Activated CD4-positive, alpha-beta memory T cell treated with anti-CD3 and anti-CD28 coated beads for 36 hours (primary cell): ENCODE data around the gene GPX7. TPM values are rescaled to one million over a fixed set of nuclear protein-coding genes. Genes with fewer than 3 reads are reported as not detected.
"Not testable (repeated sequence)": the region's sequence is repeated elsewhere in the genome, so short reads cannot be mapped to it uniquely, and the experiment has no call there.

Source experiments
- CTCF ChIA-PET: fragments of 350-600 bp; sonication (Branson Sonifier 250); formaldehyde crosslinking; loops from one replicate; lab custom pipeline; 2021; ENCODE audit warnings: antibody characterized with exemption, inconsistent platforms; lab: Charles Lee
- POLR2A ChIA-PET: fragments of 350-600 bp; sonication (Branson Sonifier 250); formaldehyde crosslinking; loops from one replicate; lab custom pipeline; 2021; ENCODE audit warnings: antibody characterized with exemption; lab: Charles Lee
- DNase-seq: peaks from one replicate; pipeline ENCODE4 v3.0.0-alpha.2; 2020
- H3K27ac Mint-ChIP-seq: one replicate; pipeline ENCODE4 v1.8.0; 2021; ENCODE audit warnings: mixed read lengths
- H3K27me3 Mint-ChIP-seq: one replicate; pipeline ENCODE4 v1.8.0; 2021; ENCODE audit warnings: mixed read lengths
- H3K36me3 Mint-ChIP-seq: one replicate; pipeline ENCODE4 v1.8.0; 2021; ENCODE audit warnings: mixed read lengths
- H3K4me1 Mint-ChIP-seq: one replicate; pipeline ENCODE4 v1.8.0; 2021; ENCODE audit warnings: low read depth, mixed read lengths
- H3K4me3 Mint-ChIP-seq: one replicate; pipeline ENCODE4 v1.8.0; 2021; ENCODE audit warnings: mild to moderate bottlenecking, mixed read lengths
- H3K9me3 Mint-ChIP-seq: one replicate; pipeline ENCODE4 v1.8.0; 2021; ENCODE audit warnings: mixed read lengths
- intact Hi-C: fragments of 100-400 bp; cut with micrococcal nuclease; formaldehyde crosslinking; loops from one replicate; pipeline ENCODE4 v1.15.1; 2023
- total RNA-seq, 2 experiments: library from RNA; stranded (reverse); gene quantifications; one replicate each; pipeline ENCODE4 v1.2.3, GENCODE V29; 2021

Gene GPX7
- total RNA-seq, 2 experiments from 2014 or later: 19.9 to 20.6 TPM

DNA sequence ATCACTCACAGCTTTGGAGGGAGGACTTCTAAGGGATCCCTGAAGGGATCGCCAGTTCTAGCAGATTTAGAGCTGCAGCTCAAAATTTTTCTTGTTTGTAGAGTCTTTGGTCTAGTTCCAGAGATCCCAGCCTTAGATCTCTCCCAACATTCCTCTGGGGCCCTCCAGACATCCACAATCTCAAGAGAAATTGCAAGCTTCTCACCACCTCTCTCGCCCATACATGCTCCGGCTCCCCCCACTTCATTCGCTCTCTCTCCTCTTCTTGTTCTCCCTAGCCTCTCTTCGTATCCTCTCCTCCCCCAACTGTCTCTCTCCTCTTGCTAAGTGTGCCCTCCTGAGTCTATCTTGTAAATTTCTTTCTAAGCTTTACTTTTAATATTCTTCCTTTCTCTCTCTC lies 34.2 kb upstream of the GPX7 start:
- H3K36me3 Mint-ChIP-seq: no peaks in the 10 kb centered on the region
- intact Hi-C loops: no loop called here
- ChIA-PET CTCF (interaction anchor here (1.0 kb wide), 1 partner anchor 119 kb away, joined by 3 read pairs; no protein-coding TSS in a partner anchor), POLR2A (interaction anchor here (1.8 kb wide), 1 partner anchor 14 kb away, joined by 5 read pairs; no protein-coding TSS in a partner anchor)
- no peak overlapping the region for H3K4me3 Mint-ChIP-seq
- no peaks in the 10 kb centered on the region for H3K9me3 Mint-ChIP-seq
- H3K27ac Mint-ChIP-seq: no peak overlapping the region
- H3K27me3 Mint-ChIP-seq: no peaks in the 10 kb centered on the region
- no peak for DNase-seq
- H3K4me1 Mint-ChIP-seq: peaks cover 5% of the 10 kb centered on the region

GRCh38 chr1:52569449-52570210 lies 32.5 kb upstream of the GPX7 start:
- POLR2A ChIA-PET: interaction anchor here (0.7 kb wide), 1 partner anchor 49 kb away, joined by 3 read pairs; no protein-coding TSS in a partner anchor
- no peak overlapping the region for H3K4me3 Mint-ChIP-seq
- no peaks in the 10 kb centered on the region for H3K9me3 Mint-ChIP-seq
- peaks cover 8% of the 10 kb centered on the region for H3K4me1 Mint-ChIP-seq
- intact Hi-C loops: no loop called here
- no peaks in the 10 kb centered on the region for H3K36me3 Mint-ChIP-seq
- CTCF ChIA-PET: no interaction called here
- DNase-seq: no peak
- H3K27ac Mint-ChIP-seq: no peak overlapping the region
- H3K27me3 Mint-ChIP-seq: no peaks in the 10 kb centered on the region

GRCh38 chr1:52571783-52572182 lies 30.4 kb upstream of the GPX7 start:
- intact Hi-C loops: no loop called here
- H3K4me1 Mint-ChIP-seq: peaks cover 8% of the 10 kb centered on the region
- no peaks in the 10 kb centered on the region for H3K9me3 Mint-ChIP-seq
- POLR2A ChIA-PET: no interaction called here
- H3K27me3 Mint-ChIP-seq: no peaks in the 10 kb centered on the region
- no peaks in the 10 kb centered on the region for H3K36me3 Mint-ChIP-seq
- no peak overlapping the region for H3K27ac Mint-ChIP-seq
- CTCF ChIA-PET: no interaction called here
- H3K4me3 Mint-ChIP-seq: no peak overlapping the region
- no peak for DNase-seq

DNA sequence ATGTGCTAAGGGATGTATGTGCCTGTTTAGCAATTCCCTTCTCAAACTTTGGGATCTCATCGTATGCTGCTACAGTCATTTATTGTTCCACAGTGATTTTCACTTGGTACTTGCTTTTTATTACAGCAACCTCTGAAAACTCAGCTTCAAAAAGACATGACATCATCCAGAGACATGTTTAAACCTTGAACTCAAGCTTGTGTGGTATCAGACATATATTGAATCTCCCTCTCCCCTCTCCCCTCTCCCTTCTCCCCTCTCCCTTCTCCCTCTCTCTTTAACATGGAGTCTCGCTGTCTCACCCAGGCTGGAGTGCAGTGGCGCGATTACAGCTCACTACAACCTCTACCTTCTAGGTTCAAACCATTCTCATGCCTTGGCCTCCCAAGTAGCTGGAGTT lies 29.8 kb upstream of the GPX7 start:
- peaks cover 8% of the 10 kb centered on the region for H3K4me1 Mint-ChIP-seq
- no peaks in the 10 kb centered on the region for H3K27me3 Mint-ChIP-seq
- CTCF ChIA-PET: interaction anchor here (0.9 kb wide), 1 partner anchor 114 kb away, joined by 3 read pairs; no protein-coding TSS in a partner anchor
- intact Hi-C loops: no loop called here
- no peak overlapping the region for H3K27ac Mint-ChIP-seq
- H3K4me3 Mint-ChIP-seq: no peak overlapping the region
- H3K36me3 Mint-ChIP-seq: no peaks in the 10 kb centered on the region
- no peaks in the 10 kb centered on the region for H3K9me3 Mint-ChIP-seq
- DNase-seq: no peak
- POLR2A ChIA-PET: no interaction called here

GRCh38 chr1:52574594-52574993 lies 27.6 kb upstream of the GPX7 start:
- CTCF ChIA-PET: no interaction called here
- peaks cover 10% of the 10 kb centered on the region for H3K4me1 Mint-ChIP-seq
- intact Hi-C loops: no loop called here
- no peak for DNase-seq
- no peaks in the 10 kb centered on the region for H3K9me3 Mint-ChIP-seq
- no peak overlapping the region for H3K4me3 Mint-ChIP-seq
- POLR2A ChIA-PET: no interaction called here
- no peaks in the 10 kb centered on the region for H3K27me3 Mint-ChIP-seq
- H3K27ac Mint-ChIP-seq: no peak overlapping the region
- no peaks in the 10 kb centered on the region for H3K36me3 Mint-ChIP-seq

DNA sequence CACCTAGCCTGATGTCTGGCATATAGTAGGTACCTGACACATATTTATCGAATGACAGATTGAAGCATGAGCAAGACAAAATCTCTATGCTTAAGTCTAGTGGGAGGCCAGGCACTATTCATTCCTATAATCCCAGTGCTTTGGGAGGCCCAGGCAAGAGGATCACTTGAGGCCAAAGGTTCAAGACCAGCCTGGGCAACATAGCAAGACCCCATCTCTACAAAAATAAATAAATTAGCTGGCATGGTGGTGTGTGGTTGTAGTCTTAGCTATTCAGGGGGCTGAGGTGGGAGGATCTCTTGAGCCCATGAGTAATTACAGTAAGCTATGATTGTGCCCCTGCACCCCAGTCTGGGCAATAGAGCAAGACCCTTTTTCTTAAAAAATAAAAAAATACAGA lies 26.1 kb upstream of the GPX7 start:
- DNase-seq: no peak
- Mint-ChIP-seq H3K27me3 (no peaks in the 10 kb centered on the region), H3K4me3 (no peak overlapping the region), H3K9me3 (no peaks in the 10 kb centered on the region), H3K36me3 (no peaks in the 10 kb centered on the region), H3K4me1 (peaks cover 7% of the 10 kb centered on the region), H3K27ac (no peak overlapping the region)
- POLR2A ChIA-PET: no interaction called here
- intact Hi-C loops: no loop called here
- CTCF ChIA-PET: no interaction called here

DNA sequence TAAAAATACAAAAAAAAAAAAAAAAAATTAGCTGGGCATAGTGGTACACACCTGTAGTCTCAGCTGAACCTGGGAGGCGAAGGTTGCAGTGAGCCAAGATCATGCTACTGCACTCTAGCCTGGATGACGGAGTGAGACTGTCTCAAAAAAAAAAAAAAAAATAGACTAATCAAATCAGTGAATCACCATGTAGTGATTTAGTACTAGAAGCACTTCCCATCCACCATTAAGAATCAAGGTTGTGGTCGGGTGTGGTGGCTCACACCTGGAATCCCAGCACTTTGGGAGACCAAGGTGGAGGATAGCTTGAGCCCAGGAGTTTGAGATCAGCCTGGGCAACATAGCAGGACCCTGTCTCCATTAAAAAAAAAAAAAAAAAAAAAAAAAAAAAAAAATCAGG lies 24.1 kb upstream of the GPX7 start:
- CTCF ChIA-PET: not testable (repeated sequence)

GRCh38 chr1:52579415-52579814 lies 22.8 kb upstream of the GPX7 start:
- H3K27me3 Mint-ChIP-seq: no peaks in the 10 kb centered on the region
- no peak for DNase-seq
- H3K4me1 Mint-ChIP-seq: peaks cover 6% of the 10 kb centered on the region
- CTCF ChIA-PET: no interaction called here
- H3K27ac Mint-ChIP-seq: no peak overlapping the region
- H3K4me3 Mint-ChIP-seq: no peak overlapping the region
- no peaks in the 10 kb centered on the region for H3K36me3 Mint-ChIP-seq
- intact Hi-C loops: no loop called here
- H3K9me3 Mint-ChIP-seq: no peaks in the 10 kb centered on the region
- POLR2A ChIA-PET: no interaction called here

More for the DNA sequence above, 24.1 kb upstream of the GPX7 start:
- H3K27ac Mint-ChIP-seq, POLR2A ChIA-PET, H3K27me3 Mint-ChIP-seq, intact Hi-C loops, H3K4me1 Mint-ChIP-seq, DNase-seq, H3K9me3 Mint-ChIP-seq, H3K36me3 Mint-ChIP-seq, H3K4me3 Mint-ChIP-seq: not testable (repeated sequence)

- H3K27me3 Mint-ChIP-seq: no peaks in the 10 kb centered on the region
- POLR2A ChIA-PET: no interaction called here
These were observed 21.9 kb upstream of the GPX7 start for GRCh38 chr1:52580283-52580682.

DNA sequence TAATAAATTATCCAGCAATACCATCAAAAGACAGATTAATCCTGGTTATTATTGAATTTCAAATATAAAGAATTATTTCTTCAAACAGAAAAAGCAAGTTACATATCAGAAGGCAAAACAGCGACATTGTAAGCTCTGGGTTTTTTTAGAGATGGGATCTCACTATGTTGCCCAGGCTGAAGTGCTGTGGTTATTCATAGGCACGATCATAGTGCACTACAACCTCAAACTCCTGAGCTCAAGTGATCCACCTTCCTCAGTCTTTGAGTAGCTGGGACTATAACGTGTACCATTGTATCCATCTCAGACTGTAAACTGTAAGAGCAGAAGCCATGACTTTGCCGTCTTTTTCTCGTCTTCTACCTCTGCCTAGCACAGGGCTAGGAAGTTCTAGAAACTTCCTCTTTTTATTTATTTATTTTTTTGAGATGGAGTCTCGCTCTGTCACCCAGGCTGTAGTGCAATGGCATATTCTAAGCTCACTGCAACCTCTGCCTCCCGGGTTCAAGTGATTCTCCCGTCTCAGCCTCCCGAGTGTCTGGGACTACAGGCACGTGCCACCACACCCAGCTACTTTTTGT lies 20.0 kb upstream of the GPX7 start:
- no peak overlapping the region for H3K4me3 Mint-ChIP-seq
- CTCF ChIA-PET: no interaction called here
- POLR2A ChIA-PET: no interaction called here
- H3K9me3 Mint-ChIP-seq: no peaks in the 10 kb centered on the region
- no peak overlapping the region for H3K27ac Mint-ChIP-seq
- no peaks in the 10 kb centered on the region for H3K36me3 Mint-ChIP-seq
- H3K27me3 Mint-ChIP-seq: no peaks in the 10 kb centered on the region
- DNase-seq: no peak
- intact Hi-C loops: no loop called here
- peaks cover 4% of the 10 kb centered on the region for H3K4me1 Mint-ChIP-seq

More at GRCh38 chr1:52580283-52580682, 21.9 kb upstream of the GPX7 start:
- H3K4me3 Mint-ChIP-seq: no peak overlapping the region
- intact Hi-C loops: no loop called here
- H3K4me1 Mint-ChIP-seq: peaks cover 4% of the 10 kb centered on the region
- CTCF ChIA-PET: no interaction called here
- no peaks in the 10 kb centered on the region for H3K36me3 Mint-ChIP-seq
- H3K27ac Mint-ChIP-seq: no peak overlapping the region
- no peaks in the 10 kb centered on the region for H3K9me3 Mint-ChIP-seq
- DNase-seq: no peak

DNA sequence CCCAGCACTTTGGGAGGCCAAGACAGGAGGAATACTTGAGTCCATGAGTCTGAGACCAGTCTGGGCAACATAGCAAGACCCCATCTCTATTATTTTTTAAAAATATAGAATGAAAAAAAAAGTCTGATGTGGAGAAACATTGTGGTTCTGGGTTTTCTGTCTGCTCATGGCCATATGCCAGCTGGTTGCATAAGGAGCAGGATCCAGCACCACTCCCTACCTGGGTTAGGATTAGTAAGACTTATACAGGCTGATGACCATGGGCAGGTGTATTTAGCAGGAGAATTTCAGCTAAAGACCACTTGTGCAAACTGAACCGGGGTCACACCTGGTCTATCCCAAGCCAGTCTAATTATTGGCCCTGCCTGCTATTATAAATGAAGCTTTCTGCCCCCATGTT lies 16.7 kb upstream of the GPX7 start:
- DNase-seq: no peak
- Mint-ChIP-seq H3K36me3 (no peaks in the 10 kb centered on the region), H3K4me1 (no peaks in the 10 kb centered on the region), H3K4me3 (no peak overlapping the region), H3K27ac (no peak overlapping the region), H3K9me3 (no peaks in the 10 kb centered on the region), H3K27me3 (no peaks in the 10 kb centered on the region)
- ChIA-PET CTCF (no interaction called here), POLR2A (no interaction called here)
- intact Hi-C loops: no loop called here

GRCh38 chr1:52588027-52588426 lies 14.1 kb upstream of the GPX7 start:
- DNase-seq: no peak
- intact Hi-C loops: no loop called here
- Mint-ChIP-seq H3K4me3 (no peak overlapping the region), H3K27ac (no peak overlapping the region), H3K36me3 (no peaks in the 10 kb centered on the region), H3K4me1 (no peaks in the 10 kb centered on the region), H3K9me3 (no peaks in the 10 kb centered on the region), H3K27me3 (no peaks in the 10 kb centered on the region)
- ChIA-PET POLR2A (no interaction called here), CTCF (no interaction called here)

DNA sequence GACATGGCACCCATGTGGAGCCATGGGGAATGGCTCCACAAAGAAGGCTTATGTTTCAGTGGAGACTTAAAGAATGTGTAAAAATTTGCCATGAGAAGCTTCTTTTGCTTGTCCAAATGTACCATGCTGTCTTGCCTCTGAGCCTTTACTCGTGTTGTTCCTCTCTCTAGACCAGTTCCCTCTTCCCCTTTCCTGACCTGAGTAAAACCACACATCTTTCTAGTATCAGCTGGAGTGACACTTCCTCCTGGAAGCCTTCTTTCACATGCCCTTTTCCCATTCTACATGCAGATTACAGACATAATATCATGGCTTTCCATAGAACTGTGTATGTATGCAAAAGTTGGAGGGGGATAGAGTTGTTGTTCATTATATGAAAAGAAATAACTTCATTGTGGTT lies 13.6 kb upstream of the GPX7 start:
- Mint-ChIP-seq H3K27ac (no peak overlapping the region), H3K4me1 (no peaks in the 10 kb centered on the region), H3K4me3 (no peak overlapping the region), H3K36me3 (no peaks in the 10 kb centered on the region), H3K9me3 (no peaks in the 10 kb centered on the region), H3K27me3 (no peaks in the 10 kb centered on the region)
- DNase-seq: no peak
- CTCF ChIA-PET: no interaction called here
- intact Hi-C loops: no loop called here
- POLR2A ChIA-PET: no interaction called here
